Lower leg skin (tissue), 4 donors: Measurements from ENCODE around the gene HIP1. TPM values are rescaled to one million over a fixed set of nuclear protein-coding genes. Genes with fewer than 3 reads are reported as not detected.
"Not testable (repeated sequence)": the region's sequence is repeated elsewhere in the genome, so short reads cannot be mapped to it uniquely, and the experiment has no call there.

Experiments
- DNase-seq, 2 donors: peaks; one replicate each; pipeline ENCODE4 v3.0.0-alpha.2; 2019; ENCODE audit warnings: low spot score in 2 of 2
- H3K4me3 ChIP-seq: fragments of 200-600 bp; sonication (generic); 2 replicates; pipeline ENCODE4 v1.5.1; 2017; ENCODE audit warnings: mild to moderate bottlenecking, low read depth; ENCODE audit not compliant: poor library complexity, severe bottlenecking
- CTCF ChIP-seq, 3 donors: fragments of 450-650 bp; IDR thresholded peaks; one replicate each; pipeline ENCODE4 v1.5.1; 2016; ENCODE audit warnings: antibody characterized with exemption in 3 of 3, mild to moderate bottlenecking in 3 of 3, moderate library complexity in 2 of 3
- POLR2A ChIP-seq, 2 donors: fragments of 450-650 bp; IDR thresholded peaks; one replicate each; pipeline ENCODE4 v1.6.1; 2016 to 2017; ENCODE audit warnings: antibody characterized with exemption in 2 of 2, mild to moderate bottlenecking in 1 of 2, moderate library complexity in 1 of 2
- WGBS, 2 donors: methylation state at CpG; one replicate each; pipeline ENCODE4 v1.1.5; 2018; 5-methylcytosine and 5-hydroxymethylcytosine counted together
- intact Hi-C: fragments of 100-400 bp; cut with DNase I; formaldehyde crosslinking; loops from one replicate; pipeline ENCODE4 v1.15.0; 2023; ENCODE audit warnings: low total_unique reads
- total RNA-seq, 4 donors: library from RNA; depleted of rRNA; stranded (reverse); fragments of >200 nt; gene quantifications; one replicate each; pipeline ENCODE4 v1.1.0, GENCODE V29; 2016

The HIP1 gene
- total RNA-seq, 4 donors from 2014 or later = 20.1 to 30.3 (median 23.0) TPM

GRCh38 chr7:75599244-75599781, 139.4 kb downstream of the HIP1 start:
- no peak overlapping the region for H3K4me3 ChIP-seq
- intact Hi-C loops = no loop called here
- TF ChIP-seq CTCF (IDR thresholded peaks at IDR 0.05) (no peak), POLR2A (IDR thresholded peaks at IDR 0.05) (no peak)
- no peak for DNase-seq
- WGBS, 2 donors = 48 to 51% methylated on average over 15 of the region's 15 CpGs

GRCh38 chr7:75596727-75597614, 141.8 kb downstream of the HIP1 start:
- DNase-seq = no peak
- intact Hi-C loops = no loop called here
- WGBS, 2 donors = 87 to 88% methylated on average over 16 of the region's 16 CpGs
- no peak overlapping the region for H3K4me3 ChIP-seq
- no peak for TF ChIP-seq CTCF (IDR thresholded peaks at IDR 0.05)
- TF ChIP-seq POLR2A (IDR thresholded peaks at IDR 0.05) = no peak

- WGBS, 2 donors = 97 to 98% methylated on average over 4 of the region's 4 CpGs
- H3K4me3 ChIP-seq = no peak overlapping the region
- DNase-seq = no peak
- TF ChIP-seq POLR2A (IDR thresholded peaks at IDR 0.05) = no peak
- TF ChIP-seq CTCF (IDR thresholded peaks at IDR 0.05) = no peak
- intact Hi-C loops = no loop called here
Observed at GRCh38 chr7:75595766-75596165, 143.0 kb downstream of the HIP1 start.

GRCh38 chr7:75593500-75594184, 145.1 kb downstream of the HIP1 start:
- H3K4me3 ChIP-seq, intact Hi-C loops, DNase-seq: not testable (repeated sequence)
- WGBS, 2 donors = 84 to 88% methylated on average over 12 of the region's 12 CpGs

- WGBS, 2 donors = 92 to 95% methylated on average over 5 of the region's 5 CpGs
- intact Hi-C loops = no loop called here
- TF ChIP-seq CTCF (IDR thresholded peaks at IDR 0.05) (no peak), POLR2A (IDR thresholded peaks at IDR 0.05) (no peak)
- DNase-seq = no peak
- no peak overlapping the region for H3K4me3 ChIP-seq
Observed at GRCh38 chr7:75591467-75592255, 147.1 kb downstream of the HIP1 start.
